HEK293T (cell line): Measurements from ENCODE around the gene SOS2.

Source experiments
- BHLHE40 ChIP-seq: fragments of 450-650 bp; IDR thresholded peaks from 2 replicates; pipeline ENCODE4 v1.6.1; 2016; ENCODE audit warnings: mild to moderate bottlenecking, moderate library complexity, borderline replicate concordance
- FOXK2 ChIP-seq: fragments of 450-650 bp; IDR thresholded peaks from 2 replicates; pipeline ENCODE4 v1.6.1; 2016; ENCODE audit warnings: mild to moderate bottlenecking
- FOXM1 ChIP-seq: fragments of 450-650 bp; IDR thresholded peaks from 2 replicates; pipeline ENCODE4 v1.6.1; 2017; ENCODE audit warnings: mild to moderate bottlenecking, borderline replicate concordance
- L3MBTL2 ChIP-seq: fragments of 450-650 bp; conservative IDR thresholded peaks from 2 replicates; pipeline ENCODE4 v1.6.1; 2016; ENCODE audit warnings: mild to moderate bottlenecking
- LEF1 ChIP-seq: fragments of 450-650 bp; IDR thresholded peaks from 2 replicates; pipeline ENCODE4 v1.6.1; 2017; ENCODE audit warnings: mild to moderate bottlenecking, borderline replicate concordance
- SP1 ChIP-seq: fragments of 450-650 bp; IDR thresholded peaks from 2 replicates; pipeline ENCODE4 v1.6.1; 2017
- ZNF384 ChIP-seq: fragments of 450-650 bp; IDR thresholded peaks from 2 replicates; pipeline ENCODE4 v1.6.1; 2016

- TF ChIP-seq SP1 (no peak), L3MBTL2 (no peak), FOXK2 (no peak), ZNF384 (no peak), LEF1 (no peak), BHLHE40 (no peak), FOXM1 (no peak)
Observed at GRCh38 chr14:50088117-50088515, 143.3 kb downstream of the SOS2 start.
